ENCODE measurements around the gene NPC1.
A peak's percentile ranks its signal among the peaks of the same experiment; 100 is the strongest.
"Not testable (repeated sequence)": the region's sequence is repeated elsewhere in the genome, so short reads cannot be mapped to it uniquely, and the experiment has no call there.

The NPC1 gene

GRCh38 chr18:23586249-23587196 lies at the start of gene NPC1:
Gene NPC1, minus strand, starts transcription at chr18:23586506. Its CDS starts 163 bp downstream, at chr18:23586343.
- DNase-seq (ENCODE audit: low spot score) = peak; percentile 90

- no peak for DNase-seq (ENCODE audit: low spot score)
Observed at GRCh38 chr18:23636071-23636399, 49.7 kb upstream of the NPC1 start.

- no peak for DNase-seq (ENCODE audit: low spot score)
Observed at GRCh38 chr18:23635283-23636070, 49.2 kb upstream of the NPC1 start.

- no peak for DNase-seq (ENCODE audit: low spot score)
Observed at GRCh38 chr18:23634692-23635091, 48.4 kb upstream of the NPC1 start.

- no peak for DNase-seq (ENCODE audit: low spot score)
Observed at GRCh38 chr18:23632615-23633014, 46.3 kb upstream of the NPC1 start.

GRCh38 chr18:23631746-23632145 lies 45.4 kb upstream of the NPC1 start:
- DNase-seq (ENCODE audit: low spot score) = no peak

GRCh38 chr18:23631312-23631711 lies 45.0 kb upstream of the NPC1 start:
- no peak for DNase-seq (ENCODE audit: low spot score)

GRCh38 chr18:23629444-23629946 lies 43.2 kb upstream of the NPC1 start:
- no peak for DNase-seq (ENCODE audit: low spot score)

GRCh38 chr18:23627970-23628369 lies 41.7 kb upstream of the NPC1 start:
- DNase-seq (ENCODE audit: low spot score) = no peak

- DNase-seq (ENCODE audit: low spot score) = no peak
Observed at GRCh38 chr18:23627321-23627720, 41.0 kb upstream of the NPC1 start.

GRCh38 chr18:23626451-23627279 lies 40.4 kb upstream of the NPC1 start:
- DNase-seq (ENCODE audit: low spot score) = no peak

- DNase-seq (ENCODE audit: low spot score) = no peak
Observed at GRCh38 chr18:23623040-23623439, 36.7 kb upstream of the NPC1 start.

- DNase-seq (ENCODE audit: low spot score) = no peak
Observed at GRCh38 chr18:23619388-23619881, 33.1 kb upstream of the NPC1 start.

- peak; percentile 40 for DNase-seq (ENCODE audit: low spot score)
Observed at GRCh38 chr18:23618862-23619387, 32.6 kb upstream of the NPC1 start.

GRCh38 chr18:23617412-23618014 lies 31.2 kb upstream of the NPC1 start:
- no peak for DNase-seq (ENCODE audit: low spot score)

- no peak for DNase-seq (ENCODE audit: low spot score)
Observed at GRCh38 chr18:23616258-23616657, 30.0 kb upstream of the NPC1 start.

- no peak for DNase-seq (ENCODE audit: low spot score)
Observed at GRCh38 chr18:23614891-23615290, 28.6 kb upstream of the NPC1 start.

GRCh38 chr18:23614413-23614812 lies 28.1 kb upstream of the NPC1 start:
- no peak for DNase-seq (ENCODE audit: low spot score)

GRCh38 chr18:23613091-23613475 lies 26.8 kb upstream of the NPC1 start:
- DNase-seq (ENCODE audit: low spot score) = not testable (repeated sequence)

GRCh38 chr18:23612434-23613090 lies 26.3 kb upstream of the NPC1 start:
- DNase-seq (ENCODE audit: low spot score) = no peak
